GM18861 (cell line): ENCODE results near the gene SCP2.
"Not testable (repeated sequence)": the region's sequence is repeated elsewhere in the genome, so short reads cannot be mapped to it uniquely, and the experiment has no call there.

Experiments used
- ATAC-seq: cut with Tn5 transposase; IDR thresholded peaks from one replicate; pipeline ENCODE4 v1.9.1; 2021; ENCODE audit not compliant: unreplicated experiment

The SCP2 gene

DNA sequence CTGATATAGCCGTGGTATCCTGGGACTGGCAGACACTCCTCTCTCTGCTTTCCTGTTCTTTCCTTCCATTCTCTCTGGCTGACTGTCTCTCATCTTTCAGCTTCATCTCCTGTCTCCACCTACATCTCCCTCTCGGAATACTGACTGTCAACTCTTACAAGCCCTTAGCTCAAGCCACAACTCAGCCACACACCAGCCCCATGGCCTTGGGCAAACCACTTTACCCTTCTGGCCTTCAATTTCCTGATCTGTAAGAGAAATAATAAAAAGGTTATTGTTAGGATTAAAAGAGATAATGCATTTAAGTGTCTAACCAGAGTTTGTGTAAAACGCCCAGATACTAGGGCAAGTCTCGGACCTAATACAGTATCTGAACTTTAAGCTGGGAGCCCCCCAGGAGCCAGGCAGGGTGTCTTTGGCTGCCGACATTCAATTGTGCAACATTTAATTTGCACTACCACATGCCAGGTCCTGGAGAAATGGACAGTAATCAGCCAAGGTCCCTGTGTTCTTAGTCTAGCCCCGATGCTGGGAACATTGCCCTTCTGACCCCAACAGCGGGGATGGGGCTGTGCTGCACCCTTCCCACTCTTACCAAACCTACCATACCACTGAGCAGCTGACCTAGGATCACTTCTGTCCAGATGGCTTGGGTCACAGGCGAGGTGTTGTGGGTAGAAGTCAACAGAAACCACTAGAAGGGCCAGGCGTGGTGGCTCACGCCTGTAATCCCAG is 10.7 kb upstream of the SCP2 start:
- no peak for ATAC-seq

GRCh38 chr1:52917156-52917555 is 9.9 kb upstream of the SCP2 start:
- no peak for ATAC-seq

DNA sequence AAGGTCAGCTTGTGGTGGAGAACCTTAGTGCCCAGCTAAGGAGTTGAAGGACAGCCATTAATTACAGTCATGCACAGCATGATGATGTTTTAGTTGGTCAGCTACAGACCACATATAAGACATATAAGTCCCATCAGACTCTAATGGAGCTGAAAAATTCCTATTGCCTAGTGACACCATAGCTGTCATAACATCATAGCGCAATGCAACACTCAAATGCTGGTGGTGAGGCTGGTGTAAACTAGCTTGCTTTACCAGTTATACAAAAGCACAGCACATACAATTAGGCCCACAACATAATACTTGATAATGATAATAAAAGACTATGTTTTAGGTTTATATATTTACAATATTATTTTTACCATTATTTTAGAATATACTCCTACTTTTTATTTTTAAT is 9.5 kb upstream of the SCP2 start:
- ATAC-seq = no peak

DNA sequence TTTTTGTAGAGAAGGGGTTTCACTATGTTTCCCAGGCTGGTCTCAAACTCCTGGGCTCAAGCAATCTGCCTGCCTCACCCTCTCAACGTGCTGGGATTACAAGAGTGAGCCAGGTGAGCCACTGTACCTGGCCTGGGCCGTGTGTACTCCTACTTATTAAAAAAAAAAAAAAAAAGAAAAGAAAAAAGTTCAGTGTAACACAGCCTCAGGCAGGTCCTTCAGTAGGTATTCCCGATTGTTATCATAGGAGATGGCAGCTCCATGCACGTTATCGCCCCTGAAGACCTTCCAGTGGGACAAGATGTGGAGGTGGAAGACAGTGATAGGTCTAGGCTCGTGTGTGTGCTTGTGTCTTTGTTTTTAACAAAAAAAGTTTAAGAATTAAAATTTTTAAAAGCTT is 8.9 kb upstream of the SCP2 start:
- ATAC-seq = no peak

DNA sequence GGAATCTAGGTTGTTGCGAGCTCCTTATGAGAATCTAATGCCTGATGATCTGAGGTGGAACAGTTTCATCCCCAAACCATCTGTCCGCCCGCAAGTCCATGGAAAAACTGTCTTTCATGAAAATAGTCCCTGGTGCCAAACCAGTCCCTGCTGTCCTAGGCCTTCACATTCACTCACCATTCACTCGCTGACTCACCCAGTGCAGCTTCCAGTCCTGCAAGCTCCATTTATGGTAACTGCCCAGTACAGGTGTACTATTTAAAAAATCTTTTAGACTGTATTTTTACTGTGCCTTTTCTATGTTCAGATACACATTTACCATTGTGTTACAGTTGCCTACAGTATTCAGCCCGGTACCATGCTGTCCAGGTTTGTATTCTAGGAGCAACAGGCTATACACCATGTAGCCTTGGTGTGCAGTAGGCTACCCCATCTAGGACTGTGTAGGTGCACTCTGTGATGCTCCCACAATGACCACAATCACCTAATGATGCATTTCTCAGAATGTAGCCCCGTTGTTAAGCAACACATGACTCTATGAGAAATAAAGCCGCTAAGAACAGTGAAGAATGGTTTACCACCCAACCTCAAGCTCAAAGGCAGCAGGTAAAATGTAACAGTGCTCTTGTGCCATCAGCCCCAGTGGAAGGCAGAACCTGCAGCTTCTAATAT is 7.9 kb upstream of the SCP2 start:
- no peak for ATAC-seq

- ATAC-seq = no peak
These were observed 7.2 kb upstream of the SCP2 start for GRCh38 chr1:52919723-52920483.

GRCh38 chr1:52920791-52921291 is 6.2 kb upstream of the SCP2 start:
- no peak for ATAC-seq

- ATAC-seq = no peak
These were observed 1.5 kb upstream of the SCP2 start for GRCh38 chr1:52925571-52926005.

GRCh38 chr1:52926864-52927211 is 238 bp upstream of the SCP2 start:
- no peak for ATAC-seq

GRCh38 chr1:52928015-52928404 is 934 bp downstream of the SCP2 start:
- no peak for ATAC-seq

- ATAC-seq = no peak
These were observed 1.9 kb downstream of the SCP2 start for GRCh38 chr1:52929019-52929418.

GRCh38 chr1:52937433-52938182 is 10.5 kb downstream of the SCP2 start:
- no peak for ATAC-seq

DNA sequence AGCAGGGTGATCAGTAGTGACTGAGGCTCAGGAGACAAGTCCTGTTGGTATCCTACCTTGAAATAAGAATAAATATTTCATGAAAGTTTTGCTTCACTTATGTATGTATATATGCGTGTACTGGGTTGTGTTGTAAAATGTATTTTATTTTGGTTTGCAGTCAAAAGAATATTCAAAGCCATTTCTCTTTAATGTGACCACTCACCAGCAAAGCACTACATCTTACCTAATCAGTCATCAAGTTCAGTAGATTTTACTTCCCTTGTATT is 11.0 kb downstream of the SCP2 start:
- no peak for ATAC-seq

DNA sequence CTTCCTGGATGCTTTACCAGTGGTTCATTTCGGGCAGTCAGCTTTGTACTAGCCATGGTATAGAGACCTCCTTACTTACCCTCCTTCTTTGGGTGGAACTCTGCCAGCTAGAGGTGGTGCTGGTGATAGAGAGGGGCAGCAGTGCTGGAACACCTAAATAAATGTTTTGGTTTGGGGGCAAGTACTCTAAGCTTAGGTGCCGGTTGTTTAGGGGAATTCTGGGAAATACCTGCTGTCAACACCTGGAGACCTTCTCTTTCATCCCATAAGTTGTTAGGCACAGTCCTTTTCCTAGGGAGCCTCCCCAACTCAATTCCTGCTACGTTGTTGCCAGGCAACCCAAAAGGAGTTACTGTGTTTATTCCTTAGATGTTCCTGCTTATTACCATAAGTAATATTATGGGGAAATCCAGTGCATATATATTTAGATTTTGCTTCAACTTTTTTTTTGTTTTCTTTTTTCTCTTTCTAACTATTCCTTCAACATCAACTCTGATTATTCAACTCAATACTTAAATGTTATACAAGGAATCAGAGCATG is 16.9 kb downstream of the SCP2 start:
- no peak for ATAC-seq

DNA sequence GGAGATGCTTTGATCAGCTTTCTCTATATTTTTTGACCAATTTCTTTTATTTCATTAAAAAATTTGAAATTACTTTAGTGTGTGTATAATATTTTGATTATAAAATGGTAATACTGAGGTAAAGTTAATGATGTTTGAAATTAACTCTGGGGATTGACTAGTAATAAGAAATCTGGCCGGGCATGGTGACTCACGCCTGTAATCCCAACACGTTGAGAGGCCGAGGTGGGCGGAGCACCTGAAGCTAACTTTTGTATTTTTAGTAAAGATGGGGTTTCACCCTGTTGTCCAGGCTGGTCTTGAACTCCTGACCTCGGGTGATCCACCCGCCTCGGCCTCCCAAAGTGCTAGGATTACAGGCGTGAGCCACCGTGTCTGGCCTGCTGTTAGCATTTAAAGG is 17.5 kb downstream of the SCP2 start:
- no peak for ATAC-seq

- no peak for ATAC-seq
These were observed 20.4 kb downstream of the SCP2 start for GRCh38 chr1:52947490-52947889.

- ATAC-seq = not testable (repeated sequence)
These were observed 22.5 kb downstream of the SCP2 start for GRCh38 chr1:52949602-52950001.

DNA sequence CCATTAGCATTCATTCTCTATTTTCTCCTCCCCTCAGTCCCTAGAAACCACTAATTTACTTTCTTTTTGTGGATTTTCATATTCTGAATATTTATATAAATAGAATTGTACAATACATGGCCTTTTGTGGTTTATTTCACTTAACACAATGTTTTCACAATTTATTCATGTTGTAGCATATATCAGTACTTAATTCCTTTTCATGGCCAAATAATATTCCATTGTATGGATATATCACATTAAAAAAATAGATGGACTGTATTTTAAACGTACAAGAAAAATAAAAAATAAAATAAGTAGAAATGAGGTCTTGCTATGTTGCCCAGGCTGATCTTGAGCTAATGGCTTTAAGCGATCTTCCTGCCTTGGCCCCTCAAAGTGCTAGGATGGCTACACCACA is 25.0 kb downstream of the SCP2 start:
- ATAC-seq = no peak

- ATAC-seq = no peak
These were observed 28.3 kb downstream of the SCP2 start for GRCh38 chr1:52955129-52955970.

DNA sequence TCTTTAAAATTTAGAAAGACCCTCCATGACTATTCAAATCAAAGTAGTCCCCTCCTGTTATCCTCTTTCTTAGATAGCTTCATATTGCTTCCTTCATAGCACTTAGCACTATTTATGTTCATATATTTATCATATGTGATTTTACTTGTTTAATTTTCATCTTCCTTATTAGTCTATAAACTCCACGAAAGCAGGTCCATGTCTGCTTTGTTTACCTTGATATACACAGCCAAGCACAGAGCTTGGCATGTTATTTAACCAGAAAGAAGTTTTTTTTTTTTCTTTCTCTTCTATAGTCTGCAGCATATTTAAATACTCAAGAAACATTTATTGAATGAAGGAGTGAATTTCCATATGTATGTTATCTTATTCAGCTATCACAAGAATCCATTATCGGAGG is 36.0 kb downstream of the SCP2 start:
- ATAC-seq = no peak
